ENCODE data around the gene NAP1L4. TPM values are rescaled to one million over a fixed set of nuclear protein-coding genes. Genes with fewer than 3 reads are reported as not detected.

The NAP1L4 gene
- total RNA-seq, 1 experiment from 2014 or later: 189 TPM

- TF ChIP-seq ZNF138 (CRISPR knock-in tag; conservative IDR thresholded peaks at IDR 0.05): no peak
- TF ChIP-seq ZNF219 (CRISPR knock-in tag; IDR thresholded peaks at IDR 0.05; ENCODE audit: borderline replicate concordance): no peak
- TF ChIP-seq ZMAT4 (CRISPR knock-in tag; IDR thresholded peaks at IDR 0.05): no peak
- TF ChIP-seq GABPB1 (CRISPR knock-in tag; IDR thresholded peaks at IDR 0.05): no peak
- TF ChIP-seq ETV6 (CRISPR knock-in tag; IDR thresholded peaks at IDR 0.05): no peak
- TF ChIP-seq, protein P1, sequence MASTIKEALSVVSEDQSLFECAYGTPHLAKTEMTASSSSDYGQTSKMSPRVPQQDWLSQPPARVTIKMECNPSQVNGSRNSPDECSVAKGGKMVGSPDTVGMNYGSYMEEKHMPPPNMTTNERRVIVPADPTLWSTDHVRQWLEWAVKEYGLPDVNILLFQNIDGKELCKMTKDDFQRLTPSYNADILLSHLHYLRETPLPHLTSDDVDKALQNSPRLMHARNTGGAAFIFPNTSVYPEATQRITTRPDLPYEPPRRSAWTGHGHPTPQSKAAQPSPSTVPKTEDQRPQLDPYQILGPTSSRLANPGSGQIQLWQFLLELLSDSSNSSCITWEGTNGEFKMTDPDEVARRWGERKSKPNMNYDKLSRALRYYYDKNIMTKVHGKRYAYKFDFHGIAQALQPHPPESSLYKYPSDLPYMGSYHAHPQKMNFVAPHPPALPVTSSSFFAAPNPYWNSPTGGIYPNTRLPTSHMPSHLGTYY (CRISPR knock-in tag; IDR thresholded peaks at IDR 0.05): no peak
- TF ChIP-seq, protein P2, sequence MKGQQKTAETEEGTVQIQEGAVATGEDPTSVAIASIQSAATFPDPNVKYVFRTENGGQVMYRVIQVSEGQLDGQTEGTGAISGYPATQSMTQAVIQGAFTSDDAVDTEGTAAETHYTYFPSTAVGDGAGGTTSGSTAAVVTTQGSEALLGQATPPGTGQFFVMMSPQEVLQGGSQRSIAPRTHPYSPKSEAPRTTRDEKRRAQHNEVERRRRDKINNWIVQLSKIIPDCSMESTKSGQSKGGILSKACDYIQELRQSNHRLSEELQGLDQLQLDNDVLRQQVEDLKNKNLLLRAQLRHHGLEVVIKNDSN (CRISPR knock-in tag; IDR thresholded peaks at IDR 0.05): no peak
- no peak for TF ChIP-seq FOXP1 (CRISPR knock-in tag; IDR thresholded peaks at IDR 0.05; ENCODE audit: borderline replicate concordance)
- TF ChIP-seq, protein P3, sequence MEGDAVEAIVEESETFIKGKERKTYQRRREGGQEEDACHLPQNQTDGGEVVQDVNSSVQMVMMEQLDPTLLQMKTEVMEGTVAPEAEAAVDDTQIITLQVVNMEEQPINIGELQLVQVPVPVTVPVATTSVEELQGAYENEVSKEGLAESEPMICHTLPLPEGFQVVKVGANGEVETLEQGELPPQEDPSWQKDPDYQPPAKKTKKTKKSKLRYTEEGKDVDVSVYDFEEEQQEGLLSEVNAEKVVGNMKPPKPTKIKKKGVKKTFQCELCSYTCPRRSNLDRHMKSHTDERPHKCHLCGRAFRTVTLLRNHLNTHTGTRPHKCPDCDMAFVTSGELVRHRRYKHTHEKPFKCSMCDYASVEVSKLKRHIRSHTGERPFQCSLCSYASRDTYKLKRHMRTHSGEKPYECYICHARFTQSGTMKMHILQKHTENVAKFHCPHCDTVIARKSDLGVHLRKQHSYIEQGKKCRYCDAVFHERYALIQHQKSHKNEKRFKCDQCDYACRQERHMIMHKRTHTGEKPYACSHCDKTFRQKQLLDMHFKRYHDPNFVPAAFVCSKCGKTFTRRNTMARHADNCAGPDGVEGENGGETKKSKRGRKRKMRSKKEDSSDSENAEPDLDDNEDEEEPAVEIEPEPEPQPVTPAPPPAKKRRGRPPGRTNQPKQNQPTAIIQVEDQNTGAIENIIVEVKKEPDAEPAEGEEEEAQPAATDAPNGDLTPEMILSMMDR (IDR thresholded peaks at IDR 0.05): no peak
- TF ChIP-seq PREB (CRISPR knock-in tag; IDR thresholded peaks at IDR 0.05; ENCODE audit: borderline replicate concordance): no peak
- TF ChIP-seq ZNF396 (CRISPR knock-in tag; IDR thresholded peaks at IDR 0.05; ENCODE audit: borderline replicate concordance): no peak
- TF ChIP-seq SMAD3 (CRISPR knock-in tag; IDR thresholded peaks at IDR 0.05; ENCODE audit: borderline replicate concordance): no peak
- TF ChIP-seq RORB (CRISPR knock-in tag; IDR thresholded peaks at IDR 0.05): no peak
These were observed 60.7 kb downstream of the NAP1L4 start (continued) for GRCh38 chr11:2931420-2931746.

DNA sequence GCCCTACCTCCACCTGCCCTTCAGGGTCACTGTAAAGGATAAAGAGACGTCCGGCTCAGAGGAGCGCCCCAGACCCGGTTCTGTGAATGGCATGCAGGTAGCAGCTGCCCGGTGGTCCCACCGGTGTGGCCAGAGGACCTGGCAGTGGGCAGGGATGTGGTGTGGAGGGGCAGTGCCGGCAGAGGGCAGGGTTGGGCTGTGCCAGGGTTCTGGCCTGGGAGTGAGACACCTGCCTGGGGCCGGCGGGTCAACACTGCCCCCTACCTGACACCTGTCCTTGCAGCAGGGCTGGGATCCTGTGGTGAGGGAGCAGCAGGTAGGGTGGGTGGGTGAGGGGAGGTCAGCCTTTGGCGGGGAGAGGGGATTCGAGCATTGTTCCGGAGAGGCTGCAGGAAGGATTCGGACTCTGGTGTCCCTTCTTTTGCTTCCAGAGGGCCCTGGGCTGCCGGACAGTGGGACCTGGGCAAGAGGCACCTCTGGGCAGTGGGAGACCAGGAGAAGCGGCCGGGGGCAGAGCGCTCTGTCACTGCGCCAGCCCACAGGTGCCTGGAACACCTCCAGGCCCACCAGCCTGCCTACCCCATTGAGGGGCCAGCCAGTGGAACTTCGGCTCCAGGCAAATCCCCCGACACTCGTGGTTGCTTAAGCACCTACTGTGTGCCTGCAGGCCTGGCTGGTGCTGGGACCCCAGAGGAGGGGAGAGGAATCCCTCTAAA, 61.3 kb downstream of the NAP1L4 start:
- peaks cover 42% of the 10 kb centered on the region for H3K27me3 Mint-ChIP-seq (ENCODE audit: low read depth)
- POLR2A ChIA-PET: interaction anchor here (0.7 kb wide), 1 partner anchor 58 kb away, joined by 3 read pairs; no protein-coding TSS in a partner anchor
- H3K27ac Mint-ChIP-seq: no peak overlapping the region
- TF ChIP-seq SP1 (CRISPR knock-in tag; conservative IDR thresholded peaks at IDR 0.05) (peak; percentile 52; the same call in 1 of the 2 replicates), ZNF425 (CRISPR knock-in tag; conservative IDR thresholded peaks at IDR 0.05) (no peak), TEAD1 (CRISPR knock-in tag; IDR thresholded peaks at IDR 0.05) (peak; percentile 35; the same call in 1 of the 2 replicates), NR1H2 (CRISPR knock-in tag; IDR thresholded peaks at IDR 0.05) (no peak), ZNF423 (CRISPR knock-in tag; IDR thresholded peaks at IDR 0.05) (peak; percentile 8; the same call in 1 of the 2 replicates), ETV6 (CRISPR knock-in tag; IDR thresholded peaks at IDR 0.05) (0 out of 2 replicates have a peak, but pooled peaks have one; percentile 55)
- TF ChIP-seq, protein P3 (IDR thresholded peaks at IDR 0.05): peak; percentile 76
- TF ChIP-seq, protein P4, sequence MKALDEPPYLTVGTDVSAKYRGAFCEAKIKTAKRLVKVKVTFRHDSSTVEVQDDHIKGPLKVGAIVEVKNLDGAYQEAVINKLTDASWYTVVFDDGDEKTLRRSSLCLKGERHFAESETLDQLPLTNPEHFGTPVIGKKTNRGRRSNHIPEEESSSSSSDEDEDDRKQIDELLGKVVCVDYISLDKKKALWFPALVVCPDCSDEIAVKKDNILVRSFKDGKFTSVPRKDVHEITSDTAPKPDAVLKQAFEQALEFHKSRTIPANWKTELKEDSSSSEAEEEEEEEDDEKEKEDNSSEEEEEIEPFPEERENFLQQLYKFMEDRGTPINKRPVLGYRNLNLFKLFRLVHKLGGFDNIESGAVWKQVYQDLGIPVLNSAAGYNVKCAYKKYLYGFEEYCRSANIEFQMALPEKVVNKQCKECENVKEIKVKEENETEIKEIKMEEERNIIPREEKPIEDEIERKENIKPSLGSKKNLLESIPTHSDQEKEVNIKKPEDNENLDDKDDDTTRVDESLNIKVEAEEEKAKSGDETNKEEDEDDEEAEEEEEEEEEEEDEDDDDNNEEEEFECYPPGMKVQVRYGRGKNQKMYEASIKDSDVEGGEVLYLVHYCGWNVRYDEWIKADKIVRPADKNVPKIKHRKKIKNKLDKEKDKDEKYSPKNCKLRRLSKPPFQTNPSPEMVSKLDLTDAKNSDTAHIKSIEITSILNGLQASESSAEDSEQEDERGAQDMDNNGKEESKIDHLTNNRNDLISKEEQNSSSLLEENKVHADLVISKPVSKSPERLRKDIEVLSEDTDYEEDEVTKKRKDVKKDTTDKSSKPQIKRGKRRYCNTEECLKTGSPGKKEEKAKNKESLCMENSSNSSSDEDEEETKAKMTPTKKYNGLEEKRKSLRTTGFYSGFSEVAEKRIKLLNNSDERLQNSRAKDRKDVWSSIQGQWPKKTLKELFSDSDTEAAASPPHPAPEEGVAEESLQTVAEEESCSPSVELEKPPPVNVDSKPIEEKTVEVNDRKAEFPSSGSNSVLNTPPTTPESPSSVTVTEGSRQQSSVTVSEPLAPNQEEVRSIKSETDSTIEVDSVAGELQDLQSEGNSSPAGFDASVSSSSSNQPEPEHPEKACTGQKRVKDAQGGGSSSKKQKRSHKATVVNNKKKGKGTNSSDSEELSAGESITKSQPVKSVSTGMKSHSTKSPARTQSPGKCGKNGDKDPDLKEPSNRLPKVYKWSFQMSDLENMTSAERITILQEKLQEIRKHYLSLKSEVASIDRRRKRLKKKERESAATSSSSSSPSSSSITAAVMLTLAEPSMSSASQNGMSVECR (CRISPR knock-in tag; IDR thresholded peaks at IDR 0.05; ENCODE audit: borderline replicate concordance): peak; percentile 10; the same call in 1 of the 2 replicates

More for the DNA sequence above, 61.3 kb downstream of the NAP1L4 start:
- Mint-ChIP-seq H3K4me1 (peaks cover 7% of the 10 kb centered on the region), H3K36me3 (0 out of 2 replicates have a peak, but pooled peaks cover 3% of the 10 kb centered on the region), H3K4me3 (peak overlapping the region; percentile 72), H3K9me3 (no peaks in the 10 kb centered on the region)
- DNase-seq (ENCODE audit: low spot score): peak; percentile 95
- CTCF ChIA-PET: interaction anchor here (0.5 to 3.4 kb wide), 23 partner anchors 10 to 505 kb away, joined by 3 to 68 read pairs (median 4); partner anchors contain the start of genes CARS1, CDKN1C and NAP1L4
- ATAC-seq: peak; percentile 86

Data from WTC11 (cell line).